Mesenteric fat pad (tissue), 1 donor: ENCODE measurements around the gene TUBA8. TPM values are rescaled to one million over a fixed set of nuclear protein-coding genes. Genes with fewer than 3 reads are reported as not detected.

Experiments
- DNase-seq: peaks from one replicate; pipeline ENCODE4 v3.0.0-alpha.2; 2020; ENCODE audit warnings: low spot score
- total RNA-seq: library from RNA; stranded (reverse); fragmentation: NEBNext Ultra II Directional; extraction: Animal tissue kit (Norgen Biotek cat#: 25700); gene quantifications from one replicate; pipeline ENCODE4 v1.2.1, GENCODE V29; 2021
- donor health status: DM: yes; HTN: yes; CAD: no.

Gene TUBA8
- total RNA-seq, 1 donor from 2014 or later = 5.1 TPM

DNA sequence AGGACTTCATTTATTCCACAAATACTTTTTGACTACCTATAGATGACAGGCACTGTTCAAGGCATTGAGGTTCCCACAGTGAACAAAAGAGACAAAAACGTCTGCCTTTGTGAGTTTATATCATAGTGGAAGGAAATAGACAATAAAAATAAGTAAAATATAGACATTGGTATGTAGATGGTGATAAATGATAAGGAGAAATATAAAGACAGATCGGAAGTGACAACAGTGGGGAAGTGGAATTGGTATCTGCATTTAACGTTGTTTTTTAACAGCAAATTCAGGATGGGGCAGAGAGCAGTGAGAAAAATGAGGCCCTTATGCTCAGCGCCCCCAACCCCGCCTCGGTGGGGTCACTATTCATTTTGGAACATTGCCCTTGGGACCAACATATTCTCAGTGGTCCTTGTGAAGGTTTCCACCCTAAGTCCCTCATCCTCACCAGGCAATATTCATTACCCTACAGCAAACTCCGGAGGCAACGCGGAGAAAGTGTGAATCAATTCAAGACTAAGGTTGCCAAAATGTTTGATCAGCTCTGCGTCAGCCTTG is 33.4 kb upstream of the TUBA8 start:
- no peak for DNase-seq

DNA sequence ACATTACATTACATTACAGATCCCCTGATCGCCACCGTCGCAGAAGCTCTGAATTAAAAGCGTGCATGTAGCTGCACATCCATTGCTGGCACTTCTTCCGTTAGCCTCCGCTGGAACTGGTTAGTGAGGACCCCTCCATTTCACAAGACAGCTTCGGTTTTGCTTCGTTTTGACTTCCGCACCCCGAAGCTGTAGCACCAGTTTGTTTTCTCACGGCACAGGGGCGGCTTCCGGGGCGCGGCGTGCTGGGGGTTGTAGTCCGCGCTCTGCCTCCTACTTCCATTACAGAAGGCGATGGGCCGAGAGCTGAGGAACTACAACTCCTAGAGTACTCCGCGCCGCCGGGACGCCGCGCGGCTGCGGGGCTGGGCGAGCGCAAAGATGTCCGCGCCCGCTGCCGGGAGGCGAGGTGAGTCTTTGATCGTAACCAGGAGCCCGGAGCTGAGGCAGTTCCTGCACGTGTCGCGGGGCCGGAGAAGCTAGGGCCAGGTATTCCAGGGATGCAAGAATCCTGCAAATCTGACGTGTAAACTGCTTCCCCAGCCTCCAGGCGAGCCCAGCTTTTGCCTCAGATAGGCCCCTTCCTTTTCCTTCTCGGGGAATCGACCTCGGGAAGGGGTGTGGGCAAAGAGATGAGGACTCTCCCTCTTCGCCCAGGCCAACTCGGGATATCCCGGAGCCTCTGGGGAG is 32.8 kb upstream of the TUBA8 start, which contains the start of gene PEX26:
PEX26 (plus strand) TSS at position 352 of the 690 bp plus-strand sequence. CDS start 387 bp downstream, outside the sequence.
- peak; percentile 97 for DNase-seq

DNA sequence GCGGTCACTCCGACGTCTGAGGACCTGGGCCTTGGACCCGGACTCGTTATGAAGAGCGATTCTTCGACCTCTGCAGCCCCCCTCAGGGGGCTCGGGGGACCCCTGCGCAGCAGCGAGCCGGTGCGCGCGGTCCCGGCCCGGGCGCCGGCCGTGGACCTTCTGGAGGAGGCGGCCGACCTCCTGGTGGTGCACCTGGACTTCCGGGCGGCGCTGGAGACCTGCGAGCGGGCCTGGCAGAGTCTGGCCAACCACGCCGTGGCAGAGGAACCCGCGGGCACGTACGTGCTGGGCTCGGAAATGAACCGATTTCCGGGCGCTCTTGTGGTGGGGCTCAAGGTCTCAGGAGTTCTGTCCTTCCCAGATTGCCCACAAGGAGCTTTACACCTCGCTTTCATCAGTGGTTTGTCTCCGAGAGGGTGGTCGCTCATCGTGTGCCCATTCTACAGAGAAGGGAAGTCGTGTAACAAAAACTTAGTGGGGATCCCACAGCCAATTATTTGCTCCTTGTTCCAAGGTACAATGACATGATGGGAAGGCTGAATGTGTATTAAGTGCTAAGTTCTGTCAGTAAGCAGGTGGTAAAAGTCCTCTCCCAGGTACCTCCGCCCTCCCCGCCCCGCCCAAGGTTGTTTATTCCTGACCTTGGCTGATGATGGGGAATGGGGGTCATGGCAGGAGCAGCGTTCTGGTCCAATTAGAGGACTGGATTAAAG is 32.1 kb upstream of the TUBA8 start:
- DNase-seq = peak; percentile 89

DNA sequence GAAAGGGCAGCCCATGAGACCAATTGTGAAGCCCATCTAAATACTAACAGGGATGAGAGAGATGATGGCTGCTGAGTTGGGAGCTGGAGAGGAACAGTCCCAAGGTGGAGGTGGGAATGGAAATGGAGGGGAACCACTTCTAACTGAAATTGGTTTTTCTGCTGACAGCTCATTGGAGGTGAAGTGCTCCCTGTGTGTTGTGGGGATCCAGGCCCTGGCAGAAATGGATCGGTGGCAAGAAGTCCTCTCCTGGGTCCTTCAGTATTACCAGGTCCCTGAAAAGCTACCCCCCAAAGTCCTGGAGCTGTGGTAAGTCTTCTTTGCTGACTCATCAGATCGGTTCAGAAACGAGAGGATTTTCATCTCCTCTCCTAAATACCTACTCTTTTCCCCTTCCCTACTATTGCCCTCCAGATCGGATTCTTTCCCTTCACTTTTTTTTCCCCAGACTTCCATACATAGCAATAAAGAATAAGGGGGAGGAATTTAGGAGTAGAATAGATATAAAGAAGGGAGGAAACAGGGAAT is 30.8 kb upstream of the TUBA8 start:
- peak; percentile 24 for DNase-seq

DNA sequence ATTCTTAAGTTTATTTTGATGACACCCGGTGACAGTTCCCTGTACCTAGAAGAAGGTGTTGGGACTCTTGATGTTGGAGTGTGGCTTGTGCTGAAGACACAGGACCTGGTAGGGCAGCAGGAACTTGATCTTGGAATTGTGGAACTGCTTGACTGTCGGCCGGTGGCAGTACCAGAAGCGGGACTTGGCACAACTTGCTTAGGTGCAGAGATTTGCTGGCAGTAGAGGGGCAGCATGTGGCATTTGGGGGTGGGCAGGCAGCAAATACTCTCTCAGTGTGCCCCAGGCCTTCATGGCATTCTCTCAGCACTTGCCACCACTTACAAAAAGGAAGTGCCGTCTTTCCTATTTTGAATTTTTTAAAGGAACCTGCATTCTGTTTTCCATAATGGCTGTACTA is 29.2 kb upstream of the TUBA8 start:
- peak; percentile 47 for DNase-seq

DNA sequence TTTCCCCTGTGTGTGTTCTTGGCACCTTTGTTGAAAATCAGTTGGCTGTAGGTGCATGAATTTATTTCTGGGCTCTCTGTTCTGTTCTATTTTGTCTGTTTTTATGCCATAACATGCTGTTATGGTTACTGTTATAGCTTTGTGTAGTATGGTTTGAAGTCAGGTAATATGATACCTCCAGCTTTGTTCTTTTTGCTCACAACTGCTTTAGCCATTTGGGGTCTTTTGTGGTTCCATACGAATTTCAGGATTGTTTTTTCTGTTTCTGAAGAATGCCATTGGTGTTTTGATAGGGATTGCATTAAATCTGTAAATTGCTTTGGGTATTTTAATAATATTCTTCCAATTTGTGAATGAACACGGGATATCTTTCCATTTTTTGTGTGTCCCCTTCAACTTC is 28.1 kb upstream of the TUBA8 start:
- DNase-seq = no peak

DNA sequence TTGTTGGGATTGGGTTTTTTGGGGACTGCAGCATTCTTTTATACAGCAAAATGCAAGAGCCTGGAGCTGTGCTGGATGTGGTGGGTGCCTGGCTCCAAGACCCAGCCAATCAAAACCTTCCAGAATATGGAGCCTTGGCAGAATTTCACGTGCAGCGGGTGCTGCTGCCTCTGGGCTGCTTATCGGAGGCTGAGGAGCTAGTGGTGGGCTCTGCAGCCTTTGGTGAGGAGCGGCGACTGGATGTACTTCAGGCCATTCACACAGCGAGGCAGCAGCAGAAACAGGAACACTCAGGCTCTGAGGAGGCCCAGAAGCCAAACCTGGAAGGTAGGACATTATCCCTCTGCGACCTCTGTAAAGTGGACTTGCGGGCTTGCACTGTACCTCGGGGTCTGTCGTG is 27.2 kb upstream of the TUBA8 start:
- peak; percentile 45 for DNase-seq

DNA sequence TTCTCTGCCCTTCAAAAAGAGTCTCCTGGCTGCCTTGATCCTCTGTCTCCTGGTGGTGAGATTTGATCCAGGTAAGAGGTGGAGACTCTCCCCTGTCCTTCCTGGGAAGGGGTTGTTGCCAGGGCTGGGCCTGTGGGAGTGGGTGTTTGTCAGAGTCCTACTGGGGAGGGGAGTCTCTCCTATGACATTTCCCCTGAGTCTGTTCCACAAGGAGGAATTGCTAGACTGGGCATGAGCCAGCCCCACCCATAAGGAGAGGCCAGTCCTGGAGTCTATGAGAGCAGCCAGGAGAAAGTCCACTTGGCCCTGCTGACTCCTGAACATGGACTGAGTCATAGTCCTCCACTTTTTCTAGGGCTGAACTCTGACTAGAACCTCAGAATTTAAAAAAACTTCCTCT is 25.4 kb upstream of the TUBA8 start:
- peak; percentile 64 for DNase-seq

DNA sequence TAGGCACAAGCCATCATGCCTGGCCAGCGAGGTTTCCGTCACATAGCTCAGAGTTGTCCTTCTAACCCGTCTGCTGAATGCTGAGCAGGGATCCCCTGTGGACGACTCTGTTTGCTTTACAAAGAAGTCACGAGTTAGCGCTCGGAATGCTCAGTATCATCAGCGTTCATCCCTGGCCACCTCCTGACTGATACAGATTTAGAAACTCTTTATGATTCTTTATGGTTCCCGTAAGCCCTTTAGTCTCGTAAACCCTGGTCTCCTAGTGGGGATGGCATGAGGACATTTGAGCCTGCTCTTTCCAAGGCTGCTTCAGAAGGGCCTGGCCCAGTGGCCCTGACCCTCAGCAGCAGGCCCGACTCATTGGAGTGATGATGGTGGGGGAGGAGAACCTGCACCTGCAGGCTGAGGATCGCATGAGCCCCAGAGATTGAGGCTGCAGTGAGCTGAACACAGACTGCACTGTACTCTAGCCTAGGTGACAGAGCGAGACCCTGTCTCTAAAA is 23.2 kb upstream of the TUBA8 start:
- peak; percentile 45 for DNase-seq

DNA sequence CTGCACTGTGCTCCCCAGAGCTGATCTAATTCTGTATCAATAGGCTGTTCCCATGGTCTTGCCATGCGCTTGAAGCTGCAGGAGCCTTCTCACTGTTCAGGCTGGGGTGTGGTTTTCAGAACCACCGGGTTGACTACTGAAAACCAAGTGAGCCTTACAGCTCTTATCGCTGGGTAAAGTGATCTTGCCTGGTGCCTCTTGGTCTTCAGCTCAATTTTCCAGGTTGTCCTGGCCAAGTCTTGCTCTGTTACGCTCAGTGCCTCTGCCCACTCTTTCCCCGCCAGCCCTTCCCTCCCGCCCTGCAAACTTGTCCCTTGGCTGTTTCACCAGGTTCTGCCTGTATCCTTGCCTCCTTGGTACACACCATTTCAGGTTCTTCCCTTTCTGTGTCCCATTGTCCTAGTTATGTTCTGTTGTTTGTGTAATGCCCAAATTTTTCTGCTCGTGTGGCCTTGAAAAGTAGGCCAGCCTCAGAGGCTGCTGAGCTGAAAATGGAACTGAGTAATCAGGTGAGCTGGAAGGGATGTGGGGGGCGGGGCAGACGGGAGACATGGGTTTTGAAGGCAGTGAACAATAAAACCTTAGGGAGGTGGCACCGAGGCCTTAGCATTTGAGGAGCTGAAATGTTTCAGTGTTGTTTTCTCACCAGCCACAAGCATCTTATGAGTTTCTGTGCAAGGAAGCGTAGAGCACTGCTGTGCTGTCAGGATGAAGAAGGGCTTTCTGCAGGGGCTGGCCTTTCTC is 21.6 kb upstream of the TUBA8 start:
- peak; percentile 55 for DNase-seq

DNA sequence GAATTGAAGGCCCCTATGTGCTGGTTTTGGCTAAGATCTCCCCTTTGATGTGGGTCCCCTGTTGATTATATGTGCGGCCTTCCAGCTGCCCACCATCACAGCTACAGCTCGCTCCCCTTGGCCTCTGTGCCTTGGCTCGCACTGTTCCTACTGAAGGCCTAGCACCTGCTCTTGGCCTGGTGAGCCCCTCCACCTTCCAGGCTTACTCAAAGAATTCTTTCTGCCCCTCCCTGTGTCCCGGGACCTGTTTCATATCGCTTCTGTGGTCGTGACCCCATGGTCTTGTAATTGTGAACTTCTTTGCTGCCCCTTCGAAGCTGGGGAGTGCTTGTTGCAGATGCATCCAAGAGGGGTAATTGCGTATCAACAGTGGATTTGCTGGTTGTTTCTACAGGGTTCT is 20.3 kb upstream of the TUBA8 start:
- peak; percentile 68 for DNase-seq

DNA sequence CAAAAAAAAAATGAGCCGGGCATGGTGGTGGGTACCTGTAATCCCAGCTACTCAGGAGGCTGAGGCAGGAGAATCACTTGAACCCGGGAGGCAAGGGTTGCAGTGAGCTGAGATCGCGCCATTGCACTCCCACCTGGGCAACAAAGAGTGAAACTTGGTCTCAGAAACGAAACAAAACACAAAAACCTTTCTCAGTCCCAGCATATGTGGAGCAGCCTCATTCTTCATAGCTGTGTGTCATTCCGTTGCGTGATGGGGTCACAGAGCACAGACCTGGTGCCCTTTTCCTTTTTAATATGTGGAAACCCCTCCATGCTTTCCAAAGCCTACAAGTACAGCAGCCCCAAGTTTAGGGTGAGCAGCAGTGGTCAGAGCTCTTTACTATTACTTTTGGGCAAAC is 19.1 kb upstream of the TUBA8 start:
- DNase-seq = no peak

DNA sequence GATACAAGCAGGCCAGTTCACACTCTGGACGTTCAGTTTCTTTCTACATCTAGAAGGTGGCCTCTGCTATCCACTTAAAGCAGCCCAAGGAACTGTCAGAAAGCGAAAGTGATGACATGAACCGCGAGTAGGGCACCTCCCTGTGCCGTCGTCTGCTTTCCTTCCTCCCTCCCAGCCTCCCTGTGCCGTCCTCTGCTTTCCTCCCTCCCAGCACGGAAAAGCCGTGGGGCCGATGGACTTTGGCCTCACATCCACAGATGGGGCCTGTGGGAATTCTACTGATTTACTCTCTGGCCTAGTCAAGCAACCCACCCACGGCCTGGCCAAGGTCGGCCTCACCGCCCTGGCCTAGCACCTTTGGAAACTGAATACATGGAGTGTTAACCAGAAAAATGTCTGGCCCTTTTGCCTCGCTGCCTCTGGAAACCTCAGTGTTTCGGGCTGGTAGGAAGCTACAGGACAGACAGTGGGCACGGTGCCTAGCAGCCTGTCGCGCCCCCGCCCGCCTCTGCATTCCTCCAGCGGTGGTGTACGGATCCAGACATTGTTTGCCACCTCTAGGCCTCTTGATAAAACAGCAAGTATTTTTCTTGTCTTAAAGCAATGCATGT is 18.6 kb upstream of the TUBA8 start:
- DNase-seq = peak; percentile 90

DNA sequence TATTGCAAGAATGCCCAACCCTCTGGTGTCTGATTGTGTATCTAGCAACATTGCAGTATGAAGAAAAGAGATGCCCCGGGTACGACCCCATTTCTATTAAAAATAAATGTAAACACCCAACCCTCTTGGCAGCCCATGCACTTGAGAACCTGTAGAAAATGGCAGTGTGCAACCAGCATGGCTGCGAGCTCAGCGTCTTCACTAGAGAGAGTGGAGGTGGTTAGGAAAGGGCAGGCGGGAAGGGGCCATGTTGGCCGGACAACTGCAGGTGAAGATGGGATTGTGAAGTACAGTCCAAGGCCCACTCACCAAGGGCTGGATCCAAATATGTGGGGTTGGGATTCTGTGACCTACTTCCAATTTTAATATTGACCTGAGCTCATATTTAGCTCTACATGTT is 16.9 kb upstream of the TUBA8 start:
- DNase-seq = peak; percentile 73

DNA sequence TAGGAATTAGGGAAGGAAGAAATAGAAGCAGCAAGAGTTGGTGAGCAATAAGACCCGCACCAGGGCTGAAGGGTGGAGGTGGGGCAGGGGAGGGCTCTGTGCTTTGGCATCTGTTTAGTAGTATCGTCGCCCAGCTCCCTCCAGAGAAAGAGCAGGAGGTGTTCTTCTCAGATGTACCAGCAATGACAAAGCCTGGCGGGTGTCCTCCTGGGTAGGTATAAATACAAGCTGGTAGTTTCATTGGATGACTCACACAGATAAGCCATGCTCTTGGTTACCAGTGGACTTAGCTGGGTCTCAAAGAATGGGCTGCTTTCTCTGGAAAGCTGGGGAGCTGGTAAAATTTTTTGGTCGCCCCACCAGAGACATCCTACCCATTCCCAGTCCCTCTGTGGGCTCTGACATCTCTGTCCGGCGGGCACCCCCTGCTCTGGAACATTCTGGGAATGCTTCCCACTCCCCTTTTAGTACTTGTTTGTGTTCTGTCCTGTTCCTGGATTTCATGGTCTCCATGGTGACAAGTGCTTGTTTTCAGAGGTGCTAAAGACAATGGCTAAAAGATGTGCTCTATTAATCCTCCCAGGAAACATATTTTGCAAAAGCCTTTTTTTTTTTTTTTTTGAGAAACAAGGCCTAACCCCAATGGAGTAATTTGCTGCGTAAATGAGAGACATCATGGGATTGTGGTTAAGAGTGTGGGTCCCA is 15.4 kb upstream of the TUBA8 start:
- no peak for DNase-seq

DNA sequence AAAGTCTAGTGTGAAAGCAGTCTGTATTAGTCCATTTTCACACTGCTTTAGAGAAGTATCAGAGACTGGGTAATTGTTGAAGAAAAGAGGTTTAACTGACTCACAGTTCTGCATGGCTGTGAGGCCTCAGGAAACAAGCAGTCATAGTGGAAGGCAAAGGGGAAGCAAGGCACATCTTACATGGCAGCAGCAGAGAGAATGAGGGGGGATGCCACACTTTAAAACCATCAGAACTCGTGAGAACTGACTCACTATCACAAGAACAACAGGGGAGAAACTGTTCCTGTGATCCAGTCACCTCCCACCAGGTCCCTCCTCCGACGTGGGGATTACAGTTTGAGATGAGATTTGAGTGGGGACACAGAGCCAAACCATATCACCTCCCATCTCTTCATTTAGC is 13.8 kb upstream of the TUBA8 start:
- DNase-seq = no peak

DNA sequence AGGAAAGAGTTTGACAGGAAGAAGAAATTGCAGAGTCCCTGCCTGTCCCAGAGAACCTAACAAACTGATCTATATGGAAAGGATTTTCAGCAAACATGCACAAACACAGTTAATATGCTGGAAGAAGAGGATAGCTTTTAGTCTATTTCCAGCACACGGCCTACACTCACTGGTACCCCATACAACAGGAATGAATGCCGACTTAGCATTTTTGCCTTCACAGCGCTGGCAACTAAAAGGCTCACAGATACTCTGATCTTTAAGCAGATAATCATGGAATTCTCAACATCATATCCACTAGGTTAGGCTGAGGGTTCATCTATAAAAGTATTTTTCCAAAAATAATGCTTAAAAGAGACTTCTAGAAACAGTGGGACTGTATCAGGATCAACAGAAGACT is 9.8 kb upstream of the TUBA8 start:
- DNase-seq = no peak

DNA sequence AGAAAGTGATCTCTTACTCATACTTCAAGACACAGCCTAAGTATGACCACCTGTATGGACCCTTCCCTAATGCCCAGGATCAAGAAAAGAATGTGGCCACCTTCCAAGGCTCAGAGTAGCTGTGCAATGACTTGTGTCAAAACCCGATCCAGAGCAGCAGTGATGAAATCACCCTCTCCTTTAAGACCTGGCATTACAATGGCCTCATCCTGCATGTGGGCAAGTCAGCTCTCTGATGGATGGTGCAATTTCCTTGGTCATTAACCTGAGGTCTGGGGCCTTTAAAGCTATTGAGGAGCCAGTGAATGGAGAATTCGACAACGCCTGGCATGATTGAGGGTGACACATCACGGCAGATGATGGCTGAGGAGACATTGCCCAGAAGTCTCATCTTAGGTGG is 9.1 kb upstream of the TUBA8 start:
- DNase-seq = no peak

DNA sequence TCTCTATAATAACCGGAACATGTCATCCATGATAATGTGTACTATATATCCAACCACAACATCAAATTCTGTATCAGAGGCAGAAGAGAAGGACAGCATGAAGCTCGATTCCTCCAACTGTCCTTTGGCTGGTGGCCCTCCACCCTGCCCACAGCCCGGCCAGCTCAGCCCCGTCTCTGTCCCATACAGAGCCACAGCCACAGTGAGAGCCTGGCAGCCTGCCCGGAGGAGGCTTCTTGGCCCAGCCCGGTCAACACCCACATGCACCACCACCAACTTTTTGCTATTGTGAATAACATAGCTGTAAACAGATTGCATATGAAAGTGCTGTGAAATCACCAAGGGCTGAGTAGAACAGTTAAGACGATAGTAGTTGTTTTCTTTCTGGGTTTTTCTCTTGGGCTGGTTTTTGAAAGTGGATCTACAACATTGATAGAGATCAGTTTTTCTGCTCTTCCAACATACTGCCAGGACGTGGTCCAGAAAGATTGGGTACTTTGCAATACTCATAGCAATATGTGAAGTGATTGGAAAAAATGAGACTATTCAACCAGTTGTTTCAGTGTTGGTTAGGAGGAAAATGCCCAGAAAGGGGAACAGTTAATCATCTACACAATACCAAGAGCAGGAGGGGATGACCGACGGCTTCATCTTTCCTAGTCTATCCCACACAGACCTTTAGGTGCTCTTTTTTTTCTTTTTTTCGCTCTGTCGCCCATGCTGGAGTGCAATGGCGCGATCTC is 6.9 kb upstream of the TUBA8 start:
- no peak for DNase-seq

DNA sequence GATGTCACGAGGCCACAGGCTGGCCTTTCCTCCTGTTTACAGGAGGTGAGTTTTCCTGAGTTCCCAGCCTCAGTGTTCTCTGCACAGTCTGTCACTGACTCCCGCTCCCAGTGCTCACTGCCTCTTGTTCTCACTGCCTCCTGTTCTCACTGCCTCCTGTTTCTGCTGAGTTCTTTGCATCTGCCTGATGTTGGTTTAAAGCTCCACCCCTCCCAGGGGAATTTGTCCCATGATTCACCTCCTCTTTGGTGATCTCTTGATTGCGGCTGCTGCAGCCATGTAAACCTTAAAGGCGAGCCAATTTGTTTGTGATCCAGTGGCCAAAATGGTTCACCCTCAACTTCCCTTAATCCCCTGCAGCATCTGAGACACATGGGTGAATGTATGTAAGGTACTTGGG is 6.0 kb upstream of the TUBA8 start:
- DNase-seq = no peak
